Heart left ventricle (tissue), 16 donors: ENCODE results near the gene DMD. TPM values are rescaled to one million over a fixed set of nuclear protein-coding genes. Genes with fewer than 3 reads are reported as not detected.

ENCODE experiments used
- ATAC-seq, 4 donors: fragments of 200-7000 bp; cut with Tn5 transposase; one replicate each; pipeline ENCODE4 v1.9.1; 2020 to 2022; ENCODE audit warnings: moderate library complexity in 4 of 4, mild to moderate bottlenecking in 3 of 4, moderate number of reproducible peaks in 1 of 4
- DNase-seq, 5 donors: peaks; one replicate each; pipeline ENCODE4 v3.0.0-alpha.2; 2020
- H3K27ac ChIP-seq, 12 donors: fragments of 200-600 bp; sonication (generic) in 4 of 12; one replicate each; pipeline versions ENCODE4 v1.5.0 to v1.8.0; 2016 to 2022; ENCODE audit warnings: mild to moderate bottlenecking in 2 of 12
- H3K27me3 ChIP-seq, 9 donors: fragments of 200-600 bp; sonication (generic) in 2 of 9; one replicate each; pipeline versions ENCODE4 v1.5.1 to v1.8.0; 2016 to 2022; ENCODE audit warnings: mild to moderate bottlenecking in 3 of 9
- H3K36me3 ChIP-seq, 9 donors: fragments of 200-600 bp; sonication (generic) in 2 of 9; one replicate each; pipeline versions ENCODE4 v1.5.0 to v1.8.0; 2018 to 2022; ENCODE audit warnings: mild to moderate bottlenecking in 2 of 9
- H3K4me1 ChIP-seq, 12 donors: fragments of 200-600 bp; sonication (generic) in 4 of 12; one replicate each; pipeline versions ENCODE4 v1.5.0 to v1.8.0; 2016 to 2022; ENCODE audit warnings: mild to moderate bottlenecking in 3 of 12
- H3K4me3 ChIP-seq, 12 donors: fragments of 200-600 bp; sonication (generic) in 4 of 12; one replicate each; pipeline versions ENCODE4 v1.5.0 to v1.8.0; 2017 to 2022; ENCODE audit warnings: mild to moderate bottlenecking in 9 of 12, moderate library complexity in 4 of 12
- H3K9me3 ChIP-seq, 12 donors: fragments of 200-600 bp; sonication (generic) in 4 of 12; one replicate each; pipeline versions ENCODE4 v1.5.0 to v1.8.0; 2016 to 2022; ENCODE audit warnings: mild to moderate bottlenecking in 1 of 12
- POLR2A ChIP-seq, 2 donors: fragments of 450-650 bp; IDR thresholded peaks; one replicate each; pipeline ENCODE4 v1.6.1; 2017; ENCODE audit warnings: antibody characterized with exemption in 2 of 2, mild to moderate bottlenecking in 2 of 2, moderate library complexity in 2 of 2
- whole genome bisulfite sequencing, 4 donors: extraction: QIAGEN DNeasy Blood & Tissue Kit in 2 of 4; methylation state at CpG; one replicate each; pipeline versions ENCODE4 v1.1.5 to v1.1.7; 2013 to 2018; 5-methylcytosine and 5-hydroxymethylcytosine counted together
- intact Hi-C, 10 donors: fragments of 100-400 bp; cut with DNase I; formaldehyde crosslinking; loops; one replicate each; pipeline versions ENCODE4 v1.11.1 to v1.14.2; 2022
- polyA plus RNA-seq, 2 donors: library from polyadenylated mRNA; stranded (reverse); fragments of 200-250 nt; gene quantifications; one replicate each; pipeline ENCODE4 v1.2.3, GENCODE V29; 2013
- total RNA-seq, 9 donors: library from RNA; depleted of rRNA in 2 of 9; stranded (reverse); fragments of >200 nt in 2 of 9; fragmentation: NEBNext Ultra II Directional in 3 of 9; extraction: Animal tissue kit (Norgen Biotek cat#: 25700) in 3 of 9; gene quantifications; one replicate each; pipeline versions ENCODE4 v1.1.0 to v1.2.4, GENCODE V29; 2016 to 2023
- TF ChIP-seq, protein P1 (sequence below), 12 donors: fragments of 200-600 bp; sonication (generic) in 4 of 12; IDR thresholded peaks; one replicate each; pipeline versions ENCODE4 v1.5.0 to v1.8.0; 2018 to 2022; ENCODE audit warnings: antibody characterized with exemption in 12 of 12, mild to moderate bottlenecking in 5 of 12
- donor health status: ischemic (EF 13 %, LVEDD 7.1; RV severe dilation, severe dysfunction).
- donor health status: healthy with polysubstance abuse.
- donor health status: DM: no; HTN: yes; CAD: no.
- donor health status: DM: no; HTN: no; CAD: no.
- donor health status: ischemic (EF 25% LVEDD 6.9; RV normal size, moderate dysfunction).
- donor health status: ischemic (EF 25% LVEDD 5.7; RV mildly dilated, moderate dysfunction).
- donor health status: healthy.
- donor health status: DM: yes; HTN: yes; CAD: no.
- donor health status: ischemic (EF 35%, LVEDD 5.7; RV mildly dilated, moderate dysfunction).
- donor health status: nonischemic (EF 11% LVEDD 7.7; RV severe dilation, severe dysfunction).
- donor health status: DM: yes; HTN: yes; CAD: no.
- donor health status: PGD.
- donor health status: ischemic (EF 29% LVEDD 5.4; RV normal size, mild dysfunction).
- donor health status: nonischemic (EF 23%, LVEDD 6.1; RV moderate dilation, normal function).

Gene DMD
- total and polyA plus RNA-seq, 11 donors, result 34.7 to 236 (median 162) TPM

DNA sequence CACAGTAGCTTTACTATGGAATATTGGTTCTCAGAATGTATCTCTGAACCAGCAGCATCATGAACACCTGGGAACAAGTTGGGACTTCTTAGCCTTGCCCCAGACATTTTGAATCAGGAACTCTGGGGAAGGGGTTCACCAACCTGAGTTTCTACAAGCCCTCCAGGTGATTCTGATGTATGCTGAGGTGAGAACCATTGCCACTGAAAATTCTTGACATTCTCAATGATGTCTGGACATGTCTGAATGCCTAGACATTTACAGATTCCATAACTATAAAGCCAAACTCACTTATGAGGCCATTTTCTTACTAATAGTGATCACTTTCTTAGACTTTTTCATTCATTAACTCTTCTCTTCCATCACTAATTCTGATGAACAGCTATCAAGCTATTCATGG is 1750.1 kb downstream of the DMD start:
- intact Hi-C loops, result no loop called here
- H3K4me3 ChIP-seq, result no peak overlapping the region
- H3K4me1 ChIP-seq, result no peaks in the 10 kb centered on the region
- DNase-seq, result no peak
- H3K36me3 ChIP-seq, result no peaks in the 10 kb centered on the region
- TF ChIP-seq POLR2A (IDR thresholded peaks at IDR 0.05), result no peak
- TF ChIP-seq, protein P1, sequence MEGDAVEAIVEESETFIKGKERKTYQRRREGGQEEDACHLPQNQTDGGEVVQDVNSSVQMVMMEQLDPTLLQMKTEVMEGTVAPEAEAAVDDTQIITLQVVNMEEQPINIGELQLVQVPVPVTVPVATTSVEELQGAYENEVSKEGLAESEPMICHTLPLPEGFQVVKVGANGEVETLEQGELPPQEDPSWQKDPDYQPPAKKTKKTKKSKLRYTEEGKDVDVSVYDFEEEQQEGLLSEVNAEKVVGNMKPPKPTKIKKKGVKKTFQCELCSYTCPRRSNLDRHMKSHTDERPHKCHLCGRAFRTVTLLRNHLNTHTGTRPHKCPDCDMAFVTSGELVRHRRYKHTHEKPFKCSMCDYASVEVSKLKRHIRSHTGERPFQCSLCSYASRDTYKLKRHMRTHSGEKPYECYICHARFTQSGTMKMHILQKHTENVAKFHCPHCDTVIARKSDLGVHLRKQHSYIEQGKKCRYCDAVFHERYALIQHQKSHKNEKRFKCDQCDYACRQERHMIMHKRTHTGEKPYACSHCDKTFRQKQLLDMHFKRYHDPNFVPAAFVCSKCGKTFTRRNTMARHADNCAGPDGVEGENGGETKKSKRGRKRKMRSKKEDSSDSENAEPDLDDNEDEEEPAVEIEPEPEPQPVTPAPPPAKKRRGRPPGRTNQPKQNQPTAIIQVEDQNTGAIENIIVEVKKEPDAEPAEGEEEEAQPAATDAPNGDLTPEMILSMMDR (IDR thresholded peaks at IDR 0.05), result no peak
- H3K9me3 ChIP-seq, result peaks cover 0 to 2% (median 0%) of the 10 kb centered on the region in 12 donors
- no peak overlapping the region for H3K27ac ChIP-seq
- no peak for ATAC-seq
- H3K27me3 ChIP-seq, result no peaks in the 10 kb centered on the region

DNA sequence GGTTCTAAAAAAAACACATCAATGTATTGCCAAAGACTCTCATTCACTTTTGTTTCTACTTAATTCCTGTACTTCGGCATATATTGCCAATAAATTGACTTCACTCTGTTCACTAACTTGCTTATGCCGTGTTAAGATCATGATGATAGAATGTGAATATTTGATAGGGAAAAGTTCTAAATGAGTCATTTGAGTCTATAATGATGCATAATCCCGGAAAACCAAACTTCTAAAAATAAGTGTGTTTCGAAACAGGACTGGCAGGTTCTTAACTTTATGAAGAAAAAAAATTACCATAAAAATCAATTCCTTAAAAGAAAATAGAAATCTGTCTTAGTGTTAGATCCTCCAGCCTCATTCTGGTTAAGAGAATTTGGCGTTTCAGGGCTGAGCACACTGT is 1752.0 kb downstream of the DMD start:
- ATAC-seq (no peak), DNase-seq (no peak)
- Histone ChIP-seq H3K36me3 (no peaks in the 10 kb centered on the region), H3K4me3 (no peak overlapping the region), H3K4me1 (no peaks in the 10 kb centered on the region), H3K27ac (no peak overlapping the region), H3K9me3 (no peaks in the 10 kb centered on the region), H3K27me3 (no peaks in the 10 kb centered on the region)
- intact Hi-C loops, result no loop called here
- TF ChIP-seq, protein P1 (IDR thresholded peaks at IDR 0.05), result no peak
- no peak for TF ChIP-seq POLR2A (IDR thresholded peaks at IDR 0.05)
- WGBS, 4 donors, result 74 to 88% (median 82%) methylated on average over 5 of the region's 5 CpGs

DNA sequence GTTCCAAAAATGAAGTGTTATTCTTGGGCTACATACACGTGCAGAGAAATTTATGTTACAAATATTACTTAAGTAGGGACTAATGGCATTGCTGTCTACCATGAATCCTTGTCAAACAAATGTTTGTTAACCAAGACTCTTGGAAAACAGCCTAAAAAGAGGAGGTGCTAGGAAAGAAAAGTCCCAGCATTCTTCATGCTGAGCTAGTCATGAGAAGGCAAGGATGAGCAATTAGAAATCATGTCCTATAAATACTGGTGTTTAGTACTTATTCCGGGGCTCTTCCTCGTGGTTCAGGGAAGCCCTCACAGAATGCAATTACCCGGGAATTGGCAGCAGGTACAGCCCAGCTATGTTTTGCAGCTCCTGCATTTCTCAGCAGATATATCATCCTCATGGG is 1761.4 kb downstream of the DMD start:
- Histone ChIP-seq H3K36me3 (no peaks in the 10 kb centered on the region), H3K4me1 (peaks cover 0 to 4% (median 0%) of the 10 kb centered on the region in 12 donors), H3K27me3 (no peaks in the 10 kb centered on the region), H3K9me3 (no peaks in the 10 kb centered on the region), H3K27ac (no peak overlapping the region), H3K4me3 (no peak overlapping the region)
- WGBS, 4 donors, result 38 to 50% (median 47%) methylated on average over 4 of the region's 4 CpGs
- intact Hi-C loops, result no loop called here
- TF ChIP-seq, protein P1 (IDR thresholded peaks at IDR 0.05), result no peak
- no peak for TF ChIP-seq POLR2A (IDR thresholded peaks at IDR 0.05)
- no peak for DNase-seq
- no peak for ATAC-seq

DNA sequence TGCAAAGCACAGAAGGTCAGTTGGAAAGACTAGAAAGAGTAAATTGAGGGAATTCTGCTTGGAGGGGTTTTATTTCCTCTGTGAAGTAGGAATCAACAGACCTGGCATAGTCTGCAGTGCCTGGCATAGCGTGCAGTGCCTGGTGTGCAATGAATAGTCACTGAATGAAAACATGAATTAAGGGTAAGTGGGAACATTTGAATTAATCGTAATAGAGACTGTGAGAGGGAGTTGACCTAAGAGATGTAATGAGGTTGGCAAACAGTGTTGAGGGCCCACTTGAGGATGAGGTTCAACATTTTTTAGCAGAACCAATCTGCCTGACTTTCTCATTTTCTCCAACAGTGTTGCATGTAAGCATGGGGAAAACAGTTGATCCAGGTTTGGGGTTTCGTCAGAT is 1762.3 kb downstream of the DMD start:
- no peaks in the 10 kb centered on the region for H3K9me3 ChIP-seq
- intact Hi-C loops, result no loop called here

More for the DNA sequence above, 1762.3 kb downstream of the DMD start:
- 67 to 91% (median 78%) methylated on average over 3 of the region's 3 CpGs for WGBS, 4 donors
- H3K27me3 ChIP-seq, result peaks cover 0 to 1% (median 0%) of the 10 kb centered on the region in 9 donors
- ATAC-seq (no peak), DNase-seq (no peak)
- peaks cover 0 to 4% (median 0%) of the 10 kb centered on the region in 12 donors for H3K4me1 ChIP-seq
- no peak overlapping the region for H3K4me3 ChIP-seq
- no peak for TF ChIP-seq POLR2A (IDR thresholded peaks at IDR 0.05)
- TF ChIP-seq, protein P1 (IDR thresholded peaks at IDR 0.05), result no peak
- H3K27ac ChIP-seq, result no peak overlapping the region
- no peaks in the 10 kb centered on the region for H3K36me3 ChIP-seq
